ENCODE measurements around the gene ADAMTSL5. TPM values are rescaled to one million over a fixed set of nuclear protein-coding genes. Genes with fewer than 3 reads are reported as not detected.

The ADAMTSL5 gene
- total and polyA plus RNA-seq, 9 of the 15 experiments (the other 6 are each of a cell fraction or from before 2014, with no cell fraction given), result 1.0 to 11.6 (median 4.1) TPM

DNA sequence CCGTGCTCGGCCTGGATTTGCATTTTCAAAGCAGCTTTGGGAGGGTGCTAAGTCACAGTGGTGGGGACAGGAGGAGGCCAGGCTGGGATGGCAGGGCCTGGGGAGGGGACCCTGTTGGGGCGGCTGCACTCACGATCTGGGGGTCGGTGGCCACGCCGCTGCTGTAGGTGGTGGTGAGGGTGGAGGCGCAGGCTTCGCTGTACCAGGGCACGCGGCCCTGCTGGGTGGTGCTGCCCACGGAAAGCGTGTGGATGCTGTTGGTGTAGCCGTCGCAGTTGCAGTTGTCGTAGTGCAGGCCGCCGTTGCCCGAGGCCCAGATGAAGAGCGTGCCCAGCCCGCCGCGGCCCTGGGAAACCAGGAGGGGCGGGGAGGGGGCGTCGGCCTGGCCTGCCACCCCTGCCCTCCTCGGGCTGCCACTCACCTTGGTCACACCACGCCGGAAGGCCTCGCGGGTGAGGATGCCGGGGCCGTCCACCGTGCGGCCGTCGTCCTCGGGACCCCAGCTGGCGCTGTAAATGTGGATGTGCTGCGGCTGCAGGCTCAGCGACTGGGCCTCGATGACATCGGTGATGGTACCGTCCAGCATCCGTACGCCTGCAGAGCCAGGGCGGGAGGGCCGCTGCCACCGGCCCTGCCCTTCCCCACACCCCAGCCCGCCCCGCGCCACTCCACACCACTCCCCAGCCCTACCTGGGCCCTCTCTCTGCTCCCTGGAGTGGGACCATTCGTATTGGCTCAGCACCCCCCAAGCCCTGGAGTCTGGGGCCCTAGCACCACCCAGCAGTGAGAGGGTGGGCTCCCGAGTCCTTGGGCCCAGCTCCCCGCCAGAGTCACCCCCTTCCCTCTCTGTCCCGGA lies 25.9 kb downstream of the ADAMTSL5 start:
- CTCF ChIA-PET (ENCODE audit: low intra/inter-chr PET ratio), result no interaction called here
- intact Hi-C loops (cut with micrococcal nuclease), result no loop called here
- Histone ChIP-seq H3K79me2 (ENCODE audit: control insufficient read depth, insufficient read depth, low read length) (peaks cover 10% of the 10 kb centered on the region), H3K36me3 (ENCODE audit: control insufficient read depth, insufficient read depth, low read length) (no peaks in the 10 kb centered on the region), H3K27me3 (ENCODE audit: control insufficient read depth in 2 of 2, insufficient read depth in 2 of 2, low read length in 2 of 2) (no peaks in the 10 kb centered on the region), H4K20me1 (replicated peaks; ENCODE audit: control insufficient read depth, insufficient read depth, low read length) (no peaks in the 10 kb centered on the region), H3K9me1 (ENCODE audit: control insufficient read depth, insufficient read depth, low read length) (no peaks in the 10 kb centered on the region), H3K4me1 (replicated peaks in 1 of 2; ENCODE audit: control insufficient read depth in 2 of 2, insufficient read depth in 2 of 2, low read length in 2 of 2) (peaks cover 5 to 62% of the 10 kb centered on the region in 2 experiments; a peak in 4 of 5 replicates), H3K9ac (ENCODE audit: insufficient read depth in 1 of 2, low read depth in 2 of 2, low read length in 2 of 2) (no peak overlapping the region; a peak in 1 of 4 replicates), H2AFZ (ENCODE audit: low read depth, low read length) (no peak overlapping the region), H3K4me2 (ENCODE audit: insufficient read depth, low read length) (no peak overlapping the region), H3K9me3 (replicated peaks; ENCODE audit: control insufficient read depth, insufficient read depth, low read depth, low read length) (no peaks in the 10 kb centered on the region), H3K4me3 (no peak overlapping the region), H3K27ac (ENCODE audit: extremely low read depth, low read depth, low read length) (no peak overlapping the region)
- POLR2A ChIA-PET, result no interaction called here
- no peak for FAIRE-seq
- WGBS (ENCODE audit: insufficient coverage, low coverage, missing lambda C conversion rate), result 93% methylated on average over 17 of the region's 56 CpGs
- no TSS peak for BruUV-seq (replicated peaks)
- in situ Hi-C loops (cut with MboI), result no loop called here
- TF ChIP-seq, protein P1, sequence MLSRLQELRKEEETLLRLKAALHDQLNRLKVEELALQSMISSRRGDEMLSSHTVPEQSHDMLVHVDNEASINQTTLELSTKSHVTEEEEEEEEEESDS (CRISPR knock-in tag; IDR thresholded peaks at IDR 0.05), result no peak
- TF ChIP-seq, protein P2, sequence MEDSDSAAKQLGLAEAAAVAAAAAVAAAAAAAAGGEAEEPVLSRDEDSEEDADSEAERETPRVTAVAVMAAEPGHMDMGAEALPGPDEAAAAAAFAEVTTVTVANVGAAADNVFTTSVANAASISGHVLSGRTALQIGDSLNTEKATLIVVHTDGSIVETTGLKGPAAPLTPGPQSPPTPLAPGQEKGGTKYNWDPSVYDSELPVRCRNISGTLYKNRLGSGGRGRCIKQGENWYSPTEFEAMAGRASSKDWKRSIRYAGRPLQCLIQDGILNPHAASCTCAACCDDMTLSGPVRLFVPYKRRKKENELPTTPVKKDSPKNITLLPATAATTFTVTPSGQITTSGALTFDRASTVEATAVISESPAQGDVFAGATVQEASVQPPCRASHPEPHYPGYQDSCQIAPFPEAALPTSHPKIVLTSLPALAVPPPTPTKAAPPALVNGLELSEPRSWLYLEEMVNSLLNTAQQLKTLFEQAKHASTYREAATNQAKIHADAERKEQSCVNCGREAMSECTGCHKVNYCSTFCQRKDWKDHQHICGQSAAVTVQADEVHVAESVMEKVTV (CRISPR knock-in tag; IDR thresholded peaks at IDR 0.05), result no peak
- peak; percentile 54 for TF ChIP-seq ZBTB33 (CRISPR knock-in tag; IDR thresholded peaks at IDR 0.05)
- DNase-seq (ENCODE audit: extremely low read depth in 1 of 4, low spot score in 3 of 4), result no peak
- ATAC-seq, result no peak
